ENCODE results near the gene IL17RB. TPM values are rescaled to one million over a fixed set of nuclear protein-coding genes. Genes with fewer than 3 reads are reported as not detected.

Gene IL17RB
- total RNA-seq, 1 experiment from 2014 or later, result not detected

DNA sequence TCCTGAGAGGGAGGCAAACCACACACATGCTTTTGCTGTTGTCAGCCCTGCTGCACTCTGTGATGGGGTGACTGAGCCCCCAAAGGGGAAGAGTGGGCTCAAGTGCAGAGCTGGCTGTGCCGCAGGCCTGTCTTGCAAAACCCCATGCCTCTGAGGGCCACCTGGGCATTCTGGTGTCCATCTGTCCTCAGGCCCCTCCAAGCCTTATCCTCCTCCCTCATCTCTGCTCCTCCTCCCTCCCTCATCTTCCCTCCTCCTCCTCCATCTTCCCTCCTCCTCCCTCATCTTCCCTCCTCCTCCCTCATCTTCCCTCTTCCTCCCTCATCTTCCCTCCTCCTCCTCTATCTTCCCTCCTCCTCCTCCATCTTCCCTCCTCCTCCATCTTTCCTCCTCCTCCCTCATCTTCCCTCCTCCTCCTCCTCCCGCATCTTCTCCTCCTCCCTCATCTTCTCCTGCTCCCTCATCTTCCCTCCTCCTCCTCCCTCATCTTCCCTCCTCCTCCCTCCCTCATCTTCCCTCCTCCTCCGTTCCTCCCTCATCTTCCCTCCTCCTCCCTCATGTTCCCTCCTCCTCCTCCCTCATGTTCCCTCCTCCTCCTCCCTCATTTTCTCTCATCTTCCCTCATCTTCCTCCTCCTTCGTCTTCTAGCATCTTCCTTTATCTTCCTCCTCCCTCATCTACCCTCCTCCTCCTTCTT is 40.8 kb upstream of the IL17RB start:
- ChIA-PET POLR2A (ENCODE audit: low non-redundant PET) (no interaction called here), CTCF (no interaction called here)
- no peaks in the 10 kb centered on the region for H3K27me3 ChIP-seq (replicated peaks; ENCODE audit: insufficient read depth, low read depth, low read length, poor library complexity)
- no peak overlapping the region for H3K27ac ChIP-seq (ENCODE audit: low read depth, low read length, poor library complexity, severe bottlenecking)
- no peak for DNase-seq (ENCODE audit: low spot score)
- H3K4me3 ChIP-seq (ENCODE audit: low read depth, low read length, poor library complexity, severe bottlenecking), result no peak overlapping the region
- H3K4me1 ChIP-seq (ENCODE audit: insufficient read depth, low read length, poor library complexity, severe bottlenecking), result no peaks in the 10 kb centered on the region
- TF ChIP-seq, protein P1, sequence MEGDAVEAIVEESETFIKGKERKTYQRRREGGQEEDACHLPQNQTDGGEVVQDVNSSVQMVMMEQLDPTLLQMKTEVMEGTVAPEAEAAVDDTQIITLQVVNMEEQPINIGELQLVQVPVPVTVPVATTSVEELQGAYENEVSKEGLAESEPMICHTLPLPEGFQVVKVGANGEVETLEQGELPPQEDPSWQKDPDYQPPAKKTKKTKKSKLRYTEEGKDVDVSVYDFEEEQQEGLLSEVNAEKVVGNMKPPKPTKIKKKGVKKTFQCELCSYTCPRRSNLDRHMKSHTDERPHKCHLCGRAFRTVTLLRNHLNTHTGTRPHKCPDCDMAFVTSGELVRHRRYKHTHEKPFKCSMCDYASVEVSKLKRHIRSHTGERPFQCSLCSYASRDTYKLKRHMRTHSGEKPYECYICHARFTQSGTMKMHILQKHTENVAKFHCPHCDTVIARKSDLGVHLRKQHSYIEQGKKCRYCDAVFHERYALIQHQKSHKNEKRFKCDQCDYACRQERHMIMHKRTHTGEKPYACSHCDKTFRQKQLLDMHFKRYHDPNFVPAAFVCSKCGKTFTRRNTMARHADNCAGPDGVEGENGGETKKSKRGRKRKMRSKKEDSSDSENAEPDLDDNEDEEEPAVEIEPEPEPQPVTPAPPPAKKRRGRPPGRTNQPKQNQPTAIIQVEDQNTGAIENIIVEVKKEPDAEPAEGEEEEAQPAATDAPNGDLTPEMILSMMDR (conservative IDR thresholded peaks at IDR 0.05; ENCODE audit: low read depth, low read length), result no peak
- no peaks in the 10 kb centered on the region for H3K36me3 ChIP-seq (ENCODE audit: insufficient read depth, low read length, poor library complexity, severe bottlenecking)
- H3K9me3 ChIP-seq (ENCODE audit: low read depth, low read length, poor library complexity, severe bottlenecking), result no peaks in the 10 kb centered on the region
- BruUV-seq (replicated peaks), result no TSS peak
- intact Hi-C loops (cut with micrococcal nuclease; ENCODE audit: unreplicated experiment), result no loop called here

DNA sequence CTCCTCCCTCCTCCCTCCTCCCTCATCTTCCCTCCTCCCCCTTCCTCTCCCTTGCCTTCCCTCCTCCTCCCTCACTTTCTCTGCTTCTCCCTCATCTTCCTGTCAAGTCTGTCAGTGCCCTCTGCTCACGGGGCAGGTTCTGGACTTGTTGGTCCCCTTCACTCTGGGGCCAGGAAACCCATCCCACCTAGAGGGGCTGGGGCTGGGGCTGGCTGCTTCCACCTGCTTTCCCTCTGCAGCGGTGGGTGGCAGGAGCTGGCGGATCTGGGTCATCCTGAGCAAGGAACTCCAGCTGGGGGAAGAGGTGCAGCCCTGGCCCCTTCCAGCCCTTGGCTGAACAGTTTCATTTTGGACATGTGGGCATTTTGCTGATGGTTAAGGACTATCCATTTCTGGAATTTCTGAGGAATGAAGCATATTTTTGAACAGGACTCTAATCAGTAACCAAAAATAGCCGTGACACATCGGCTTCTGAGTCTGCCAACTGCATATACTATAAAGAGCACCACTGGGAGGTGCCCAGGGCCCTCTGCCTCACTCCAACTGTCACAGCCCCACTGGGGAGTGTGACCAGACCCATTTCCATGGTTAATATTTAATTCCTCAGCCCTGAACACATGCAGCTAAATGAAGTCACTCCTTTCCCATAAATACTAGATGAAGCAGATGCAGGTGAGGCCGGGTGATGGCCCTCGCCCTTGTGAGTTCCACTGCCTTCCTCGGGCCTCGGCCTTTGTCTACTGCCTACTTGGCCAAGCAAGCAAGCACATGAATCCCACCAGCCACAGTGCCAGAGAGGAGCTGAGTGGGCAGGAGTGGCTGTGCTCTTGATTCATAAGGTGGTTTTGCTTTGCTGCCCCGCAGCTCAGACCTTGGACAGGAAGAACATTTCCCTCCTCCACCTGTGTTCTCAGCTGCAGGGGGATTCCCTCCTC is 39.9 kb upstream of the IL17RB start:
- Histone ChIP-seq H3K9me3 (ENCODE audit: low read depth, low read length, poor library complexity, severe bottlenecking) (no peaks in the 10 kb centered on the region), H3K36me3 (ENCODE audit: insufficient read depth, low read length, poor library complexity, severe bottlenecking) (no peaks in the 10 kb centered on the region), H3K4me3 (ENCODE audit: low read depth, low read length, poor library complexity, severe bottlenecking) (no peak overlapping the region), H3K27ac (ENCODE audit: low read depth, low read length, poor library complexity, severe bottlenecking) (no peak overlapping the region), H3K4me1 (ENCODE audit: insufficient read depth, low read length, poor library complexity, severe bottlenecking) (no peaks in the 10 kb centered on the region), H3K27me3 (replicated peaks; ENCODE audit: insufficient read depth, low read depth, low read length, poor library complexity) (no peaks in the 10 kb centered on the region)
- intact Hi-C loops (cut with micrococcal nuclease; ENCODE audit: unreplicated experiment), result no loop called here
- no peak for TF ChIP-seq EZH2 (IDR thresholded peaks at IDR 0.05; ENCODE audit: borderline replicate concordance, low read depth, low read length, poor library complexity, severe bottlenecking)
- POLR2A ChIA-PET (ENCODE audit: low non-redundant PET), result no interaction called here
- CTCF ChIA-PET, result no interaction called here
- no TSS peak for BruUV-seq (replicated peaks)
- DNase-seq (ENCODE audit: low spot score), result no peak

DNA sequence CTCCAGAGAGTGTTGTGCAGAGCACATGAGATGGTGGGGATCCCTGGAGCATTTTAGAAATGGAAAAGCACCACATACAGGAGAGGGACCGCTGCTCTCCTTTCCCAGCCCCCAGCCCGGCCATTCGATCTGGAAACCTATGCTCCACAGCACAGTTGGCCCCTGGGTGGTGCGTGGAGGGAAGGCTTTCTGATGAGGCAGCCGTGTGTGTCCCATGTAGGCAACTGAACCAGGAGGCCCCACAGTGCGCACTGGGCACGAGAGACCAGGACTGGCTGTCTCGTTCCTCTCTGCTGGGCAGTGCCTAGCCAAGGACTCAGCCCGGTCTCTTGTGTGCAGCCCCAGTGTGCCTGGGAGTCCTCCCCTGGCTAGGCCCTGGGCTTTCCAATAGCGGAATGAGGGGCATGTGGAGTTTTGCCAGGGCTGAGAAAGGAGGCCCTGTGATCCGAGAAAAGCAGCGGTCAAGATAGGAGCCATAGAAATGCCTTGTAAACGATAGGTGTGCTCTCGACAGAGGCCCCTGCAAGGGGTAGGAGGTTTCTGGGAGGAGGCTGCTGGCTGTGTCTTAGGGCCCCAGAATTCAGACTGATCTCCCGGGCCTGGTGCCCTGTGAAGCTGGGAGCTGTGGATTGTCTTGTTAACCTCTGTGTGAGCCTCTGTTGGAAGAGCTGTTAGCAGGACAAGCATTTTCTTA is 39.1 kb upstream of the IL17RB start:
- no peak for DNase-seq (ENCODE audit: low spot score)
- Histone ChIP-seq H3K27ac (ENCODE audit: low read depth, low read length, poor library complexity, severe bottlenecking) (no peak overlapping the region), H3K4me3 (ENCODE audit: low read depth, low read length, poor library complexity, severe bottlenecking) (no peak overlapping the region), H3K36me3 (ENCODE audit: insufficient read depth, low read length, poor library complexity, severe bottlenecking) (no peaks in the 10 kb centered on the region), H3K27me3 (replicated peaks; ENCODE audit: insufficient read depth, low read depth, low read length, poor library complexity) (no peaks in the 10 kb centered on the region), H3K4me1 (ENCODE audit: insufficient read depth, low read length, poor library complexity, severe bottlenecking) (no peaks in the 10 kb centered on the region), H3K9me3 (ENCODE audit: low read depth, low read length, poor library complexity, severe bottlenecking) (no peaks in the 10 kb centered on the region)
- intact Hi-C loops (cut with micrococcal nuclease; ENCODE audit: unreplicated experiment), result no loop called here
- TF ChIP-seq EZH2 (IDR thresholded peaks at IDR 0.05; ENCODE audit: borderline replicate concordance, low read depth, low read length, poor library complexity, severe bottlenecking), result no peak
- TF ChIP-seq, protein P1 (conservative IDR thresholded peaks at IDR 0.05; ENCODE audit: low read depth, low read length), result no peak
- no TSS peak for BruUV-seq (replicated peaks)
- ChIA-PET CTCF (no interaction called here), POLR2A (ENCODE audit: low non-redundant PET) (no interaction called here)
